GM12874 (cell line): ENCODE measurements around the gene CPLANE1.

ENCODE experiments used
- TF ChIP-seq, protein P1 (sequence below): IDR thresholded peaks from 2 replicates; pipeline ENCODE4 v1.5.1; 2011; ENCODE audit warnings: low read depth, mild to moderate bottlenecking, control low read depth, low read length, moderate library complexity; ENCODE audit not compliant: insufficient read depth

Gene CPLANE1

DNA sequence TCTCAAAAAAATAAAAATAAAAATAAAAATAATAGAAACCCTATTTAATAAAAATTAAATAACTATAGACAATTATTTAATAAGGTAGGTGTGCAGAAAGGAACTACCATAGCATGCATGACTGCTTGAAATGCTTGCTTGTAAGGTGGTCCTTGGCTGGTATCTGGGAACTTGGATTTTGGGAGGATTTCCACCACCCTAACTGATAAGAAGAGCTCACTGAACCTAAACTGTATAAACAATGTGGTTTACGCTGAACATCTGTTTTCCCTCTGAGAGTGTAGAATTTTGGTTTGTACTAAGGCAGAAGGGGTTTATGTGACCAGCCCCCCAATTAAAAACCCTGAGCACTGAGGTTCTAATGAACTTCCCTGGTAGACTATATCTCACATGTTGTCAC is 31.2 kb downstream of the CPLANE1 start:
- TF ChIP-seq, protein P1, sequence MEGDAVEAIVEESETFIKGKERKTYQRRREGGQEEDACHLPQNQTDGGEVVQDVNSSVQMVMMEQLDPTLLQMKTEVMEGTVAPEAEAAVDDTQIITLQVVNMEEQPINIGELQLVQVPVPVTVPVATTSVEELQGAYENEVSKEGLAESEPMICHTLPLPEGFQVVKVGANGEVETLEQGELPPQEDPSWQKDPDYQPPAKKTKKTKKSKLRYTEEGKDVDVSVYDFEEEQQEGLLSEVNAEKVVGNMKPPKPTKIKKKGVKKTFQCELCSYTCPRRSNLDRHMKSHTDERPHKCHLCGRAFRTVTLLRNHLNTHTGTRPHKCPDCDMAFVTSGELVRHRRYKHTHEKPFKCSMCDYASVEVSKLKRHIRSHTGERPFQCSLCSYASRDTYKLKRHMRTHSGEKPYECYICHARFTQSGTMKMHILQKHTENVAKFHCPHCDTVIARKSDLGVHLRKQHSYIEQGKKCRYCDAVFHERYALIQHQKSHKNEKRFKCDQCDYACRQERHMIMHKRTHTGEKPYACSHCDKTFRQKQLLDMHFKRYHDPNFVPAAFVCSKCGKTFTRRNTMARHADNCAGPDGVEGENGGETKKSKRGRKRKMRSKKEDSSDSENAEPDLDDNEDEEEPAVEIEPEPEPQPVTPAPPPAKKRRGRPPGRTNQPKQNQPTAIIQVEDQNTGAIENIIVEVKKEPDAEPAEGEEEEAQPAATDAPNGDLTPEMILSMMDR = no peak

DNA sequence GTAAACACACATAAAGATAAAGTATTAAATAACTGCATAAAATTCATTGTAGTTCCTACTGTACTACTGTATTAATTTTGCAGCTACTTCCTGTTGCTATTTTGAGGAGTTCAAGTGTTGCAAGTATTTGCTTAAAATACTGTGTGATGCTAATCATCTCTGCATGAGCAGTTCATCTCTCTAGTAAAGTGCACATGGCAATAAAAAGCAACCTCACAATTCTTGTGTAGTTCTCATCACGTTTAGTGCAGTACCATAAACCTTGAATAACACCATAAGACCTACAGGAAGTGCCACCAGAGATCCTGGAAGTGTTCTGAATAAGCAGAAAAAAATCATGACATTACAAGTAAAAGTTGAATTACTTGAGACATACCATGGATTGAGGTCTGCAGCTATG is 34.6 kb downstream of the CPLANE1 start:
- TF ChIP-seq, protein P1 = no peak

DNA sequence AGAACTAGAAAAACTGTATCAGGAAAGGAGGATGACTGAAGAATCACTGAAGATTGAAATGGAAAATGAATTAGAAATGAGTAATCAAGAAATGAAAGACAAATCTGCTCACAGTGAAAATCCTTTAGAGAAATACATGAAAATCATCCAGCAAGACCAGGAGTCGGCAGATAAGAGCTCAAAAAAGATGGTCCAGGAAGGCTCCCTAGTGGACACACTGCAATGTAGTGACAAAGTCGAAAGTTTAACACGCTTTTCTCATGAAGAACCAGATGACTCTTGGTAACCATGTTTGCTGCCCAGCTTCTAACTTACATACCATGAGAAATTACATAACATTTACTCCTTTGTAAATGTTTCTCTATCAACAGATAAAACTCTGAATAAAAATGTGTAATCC is 37.1 kb downstream of the CPLANE1 start:
- TF ChIP-seq, protein P1 = no peak

DNA sequence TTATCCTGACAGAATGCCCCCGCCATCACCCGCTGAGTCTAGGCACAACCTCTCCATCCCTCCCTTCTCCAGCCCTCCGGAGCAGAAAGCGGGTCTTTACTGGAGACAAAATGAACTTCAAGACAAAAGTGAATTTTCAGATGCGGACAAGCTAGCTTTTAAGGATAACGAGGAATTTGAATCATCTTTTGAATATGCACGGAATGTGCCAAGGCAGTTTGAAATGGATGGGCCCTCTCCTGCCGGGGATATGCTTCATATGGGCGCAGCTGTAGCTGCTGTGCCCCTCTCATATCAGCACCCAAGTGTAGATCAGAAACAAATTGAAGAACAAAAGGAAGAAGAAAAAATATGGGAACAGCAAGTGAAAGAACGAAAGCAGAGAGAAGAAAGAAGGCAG is 37.5 kb downstream of the CPLANE1 start:
- TF ChIP-seq, protein P1 = no peak

DNA sequence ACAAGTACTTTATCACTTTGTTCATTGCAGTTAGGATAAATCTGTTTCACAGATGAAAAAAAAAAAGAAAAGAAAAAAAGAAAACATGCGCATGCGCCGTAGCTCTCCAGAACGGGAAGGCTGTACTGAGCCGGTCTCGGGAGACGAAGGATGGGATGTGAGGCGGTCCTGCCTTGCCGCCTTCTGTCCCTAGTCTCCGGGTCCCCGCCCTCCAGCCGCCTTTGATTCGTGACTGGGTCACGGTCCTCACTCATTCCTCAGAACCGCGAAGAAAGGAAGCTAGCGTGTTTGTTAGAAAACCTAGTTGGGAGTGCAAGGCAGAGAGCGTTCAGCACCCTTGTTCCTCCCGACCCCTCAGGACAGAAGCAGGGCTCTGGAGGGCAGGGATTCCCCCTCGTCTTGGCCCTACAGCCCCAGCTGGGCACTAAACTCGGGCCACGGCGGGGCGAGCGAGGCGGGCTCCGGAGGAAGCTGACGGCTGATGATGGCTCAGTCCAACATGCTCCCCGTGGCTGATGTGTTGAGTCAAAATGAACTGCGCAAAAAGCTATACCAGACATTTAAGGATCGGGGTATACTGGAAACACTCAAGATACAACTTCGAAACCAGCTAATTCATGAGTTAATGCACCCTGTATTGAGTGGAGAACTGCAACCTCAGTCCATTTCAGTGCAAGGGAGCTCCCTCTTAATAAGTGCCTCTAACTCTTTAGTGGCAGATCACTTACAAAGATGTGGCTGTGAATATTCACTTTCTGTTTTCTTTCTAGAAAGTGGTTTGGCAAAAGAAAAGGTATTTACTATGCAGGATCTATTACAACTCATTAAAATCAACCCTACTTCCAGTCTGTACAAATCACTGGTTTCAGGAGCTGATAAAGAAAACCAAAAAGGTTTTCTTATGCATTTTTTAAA is 40.0 kb downstream of the CPLANE1 start:
- TF ChIP-seq, protein P1 = no peak

DNA sequence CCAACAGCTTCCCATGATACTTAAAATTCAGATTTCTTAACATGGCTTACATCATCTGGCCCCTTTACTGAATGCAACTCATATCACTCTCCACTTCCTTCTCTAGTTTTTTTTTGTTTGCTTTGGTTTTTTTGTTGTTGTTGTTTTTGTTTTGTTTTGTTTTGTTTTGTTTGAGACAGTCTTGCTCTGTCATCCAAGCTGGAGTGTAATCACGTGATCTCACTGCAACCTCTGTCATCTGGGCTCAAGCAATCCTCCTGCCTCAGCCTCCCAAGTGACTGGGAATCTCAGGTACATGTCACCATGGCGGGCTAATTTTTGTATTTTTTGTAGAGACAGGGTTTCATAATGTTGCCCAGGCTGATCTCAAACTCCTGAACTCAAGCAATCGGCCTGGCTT is 41.4 kb downstream of the CPLANE1 start:
- TF ChIP-seq, protein P1 = no peak

DNA sequence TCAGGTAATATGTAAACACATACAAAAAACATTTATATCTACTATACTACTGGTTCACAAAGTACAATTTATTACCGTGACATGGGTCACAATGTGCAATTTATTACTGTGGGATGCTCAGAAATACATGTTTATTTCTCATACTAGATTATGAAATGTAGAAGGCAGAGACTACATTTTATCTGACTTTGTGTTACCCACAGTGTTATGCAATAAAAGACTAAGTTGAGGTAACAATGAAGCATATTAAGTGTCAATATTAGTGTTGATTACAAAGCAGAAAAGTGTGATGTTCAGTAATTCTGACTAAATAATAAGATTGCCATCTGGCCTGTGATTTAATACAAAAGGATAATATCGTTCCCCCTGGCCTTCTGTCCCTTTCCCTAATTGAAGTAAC is 42.4 kb downstream of the CPLANE1 start:
- TF ChIP-seq, protein P1 = no peak
